Coronary artery (tissue), 2 donors: Measurements from ENCODE around the gene LIN28B.

ENCODE experiments used
- DNase-seq: peaks from one replicate; pipeline ENCODE4 v3.0.0-alpha.2; 2017; ENCODE audit warnings: low spot score
- H3K27ac ChIP-seq, 2 donors: fragments of 200-600 bp; sonication (generic); one replicate each; pipeline ENCODE4 v1.5.1; 2016 to 2019
- H3K4me3 ChIP-seq: fragments of 200-600 bp; sonication (generic); 2 replicates; pipeline ENCODE4 v1.5.1; 2016; ENCODE audit warnings: mild to moderate bottlenecking, moderate library complexity
- TF ChIP-seq, protein P1 (sequence below): fragments of 200-600 bp; sonication (generic); IDR thresholded peaks from one replicate; pipeline ENCODE4 v1.5.1; 2019; ENCODE audit warnings: antibody characterized with exemption

LIN28B gene

GRCh38 chr6:105045526-105045925 lies 88.6 kb downstream of the LIN28B start:
- no peak overlapping the region for H3K4me3 ChIP-seq
- TF ChIP-seq, protein P1, sequence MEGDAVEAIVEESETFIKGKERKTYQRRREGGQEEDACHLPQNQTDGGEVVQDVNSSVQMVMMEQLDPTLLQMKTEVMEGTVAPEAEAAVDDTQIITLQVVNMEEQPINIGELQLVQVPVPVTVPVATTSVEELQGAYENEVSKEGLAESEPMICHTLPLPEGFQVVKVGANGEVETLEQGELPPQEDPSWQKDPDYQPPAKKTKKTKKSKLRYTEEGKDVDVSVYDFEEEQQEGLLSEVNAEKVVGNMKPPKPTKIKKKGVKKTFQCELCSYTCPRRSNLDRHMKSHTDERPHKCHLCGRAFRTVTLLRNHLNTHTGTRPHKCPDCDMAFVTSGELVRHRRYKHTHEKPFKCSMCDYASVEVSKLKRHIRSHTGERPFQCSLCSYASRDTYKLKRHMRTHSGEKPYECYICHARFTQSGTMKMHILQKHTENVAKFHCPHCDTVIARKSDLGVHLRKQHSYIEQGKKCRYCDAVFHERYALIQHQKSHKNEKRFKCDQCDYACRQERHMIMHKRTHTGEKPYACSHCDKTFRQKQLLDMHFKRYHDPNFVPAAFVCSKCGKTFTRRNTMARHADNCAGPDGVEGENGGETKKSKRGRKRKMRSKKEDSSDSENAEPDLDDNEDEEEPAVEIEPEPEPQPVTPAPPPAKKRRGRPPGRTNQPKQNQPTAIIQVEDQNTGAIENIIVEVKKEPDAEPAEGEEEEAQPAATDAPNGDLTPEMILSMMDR = no peak
- H3K27ac ChIP-seq = no peak overlapping the region
- DNase-seq = no peak

DNA sequence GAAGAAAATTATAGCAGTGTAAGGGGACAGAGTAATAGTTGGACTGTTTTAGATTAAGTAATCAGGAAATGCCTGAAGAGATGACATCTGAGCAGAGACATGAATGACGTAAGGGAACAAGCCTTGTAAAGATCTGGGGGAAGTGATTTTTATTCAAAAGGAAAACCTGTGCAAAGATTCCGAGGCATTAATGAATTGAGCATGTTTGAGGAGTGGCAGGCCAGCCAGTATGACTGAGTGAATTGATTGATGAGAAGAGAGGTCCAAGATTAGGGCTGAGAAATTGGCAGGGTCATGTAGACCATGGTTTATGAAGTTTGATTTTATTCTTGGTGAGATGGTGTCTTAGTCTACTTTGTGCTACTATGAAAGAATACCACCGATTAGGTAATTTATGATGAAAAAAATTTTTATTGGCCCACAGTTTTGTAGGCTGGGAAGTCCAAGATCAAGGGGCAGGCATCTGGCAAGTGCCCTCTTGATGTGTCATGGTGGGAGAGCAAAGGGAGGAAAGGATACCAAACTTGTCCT lies 95.1 kb downstream of the LIN28B start:
- TF ChIP-seq, protein P1 = no peak
- H3K27ac ChIP-seq = no peak overlapping the region

DNA sequence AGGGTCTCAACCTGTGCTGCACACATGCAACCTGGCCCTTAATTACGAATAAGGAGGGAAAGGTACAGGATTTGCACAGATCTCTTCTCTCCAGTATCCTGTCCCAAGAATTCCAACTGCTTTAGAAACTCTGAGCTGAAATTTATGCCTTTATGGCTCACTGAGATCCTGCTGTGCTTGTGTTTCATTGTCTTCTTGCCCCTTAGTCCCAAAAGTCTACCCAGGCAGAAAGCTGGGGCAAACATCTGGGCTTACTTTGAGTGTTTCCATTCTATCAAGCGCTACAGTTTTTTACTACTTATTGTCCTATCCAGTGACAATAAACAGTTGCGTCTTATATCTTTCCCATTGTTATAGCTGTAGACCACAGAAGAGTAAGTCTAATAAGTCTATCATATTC lies 99.7 kb downstream of the LIN28B start:
- no peak for DNase-seq
- H3K4me3 ChIP-seq = no peak overlapping the region
- H3K27ac ChIP-seq = no peak overlapping the region
- TF ChIP-seq, protein P1 = no peak

More for the DNA sequence above, 95.1 kb downstream of the LIN28B start:
- H3K4me3 ChIP-seq = no peak overlapping the region
- no peak for DNase-seq

DNA sequence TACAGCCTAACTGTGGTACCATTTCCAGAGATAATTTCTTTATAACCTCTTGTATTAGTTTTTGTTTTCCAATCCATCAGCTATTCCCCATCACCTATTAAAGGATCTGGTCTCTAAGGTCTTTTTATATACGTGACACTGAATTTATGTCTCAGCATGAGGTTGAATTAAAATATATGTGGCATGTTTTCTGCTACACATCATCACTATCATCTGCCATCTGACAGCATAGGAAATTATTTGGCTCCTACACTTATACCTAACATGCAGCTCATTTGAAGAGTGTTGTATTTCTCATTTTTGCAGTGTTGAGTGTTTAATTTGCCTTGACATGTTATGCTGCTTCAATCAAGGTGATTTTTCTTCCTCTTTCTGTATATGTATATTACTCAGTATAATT lies 100.3 kb downstream of the LIN28B start:
- DNase-seq = no peak
- Histone ChIP-seq H3K27ac (no peak overlapping the region), H3K4me3 (no peak overlapping the region)
- TF ChIP-seq, protein P1 = no peak

GRCh38 chr6:105058316-105058715 lies 101.4 kb downstream of the LIN28B start:
- Histone ChIP-seq H3K4me3 (no peak overlapping the region), H3K27ac (no peak overlapping the region)
- TF ChIP-seq, protein P1 = no peak
- no peak for DNase-seq

DNA sequence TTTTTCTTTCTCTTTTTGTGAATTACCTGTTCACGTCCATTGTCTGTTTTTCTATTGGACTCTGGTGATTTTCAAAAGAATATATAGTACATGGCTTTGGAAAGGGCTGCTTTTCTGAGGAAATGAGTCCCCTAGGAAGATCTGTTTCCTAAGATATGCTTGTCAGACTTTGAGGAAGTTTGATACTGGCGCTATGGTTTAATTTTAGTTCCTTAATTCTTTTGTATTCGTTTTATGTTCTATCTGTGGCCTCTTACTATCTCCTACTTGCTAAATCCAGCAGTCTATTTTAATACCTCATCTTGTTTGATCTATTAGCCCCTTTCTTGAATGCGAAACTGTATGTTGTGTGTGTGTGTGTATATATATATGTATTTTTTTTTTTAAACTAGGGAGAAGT lies 101.9 kb downstream of the LIN28B start:
- Histone ChIP-seq H3K27ac (no peak overlapping the region), H3K4me3 (no peak overlapping the region)
- no peak for DNase-seq
- TF ChIP-seq, protein P1 = no peak

GRCh38 chr6:105066233-105066632 lies 109.3 kb downstream of the LIN28B start:
- DNase-seq = no peak
- Histone ChIP-seq H3K27ac (no peak overlapping the region), H3K4me3 (no peak overlapping the region)
- TF ChIP-seq, protein P1 = no peak
